ENCODE results near the gene SLC20A1.

- TF ChIP-seq CTCF (IDR thresholded peaks at IDR 0.05; ENCODE audit: low read length) (no peak), EZH2phosphoT487 (IDR thresholded peaks at IDR 0.05; ENCODE audit: low read length) (no peak), EZH2 (optimal IDR thresholded peaks at IDR 0.05; ENCODE audit: low read depth, low read length) (no peak)
Measured at GRCh38 chr2:112698834-112699515, 53.2 kb downstream of the SLC20A1 start.
